ENCODE data around the gene UTP15.
A peak's percentile ranks its signal among the peaks of the same experiment; 100 is the strongest.

The UTP15 gene

GRCh38 chr5:73565139-73565968 lies at the start of gene UTP15, which contains the start of gene ANKRA2:
Gene UTP15, plus strand, starts transcription at chr5:73565743. Its CDS starts 1,602 bp downstream, at chr5:73567345.
Gene ANKRA2, minus strand, starts transcription at chr5:73565639. Its CDS starts 2,758 bp downstream, at chr5:73562881.
- FAIRE-seq (no peak), DNase-seq (ENCODE audit: insufficient read length, low spot score) (peak; percentile 35)
- TF ChIP-seq CTCF (IDR thresholded peaks at IDR 0.05; ENCODE audit: insufficient read depth, missing control alignments): no peak

GRCh38 chr5:73519531-73520283 lies 45.8 kb upstream of the UTP15 start:
- TF ChIP-seq CTCF (IDR thresholded peaks at IDR 0.05; ENCODE audit: insufficient read depth, missing control alignments): peak; percentile 75
- FAIRE-seq: peak; percentile 25
- peak; percentile 66 for DNase-seq (ENCODE audit: insufficient read length, low spot score)

DNA sequence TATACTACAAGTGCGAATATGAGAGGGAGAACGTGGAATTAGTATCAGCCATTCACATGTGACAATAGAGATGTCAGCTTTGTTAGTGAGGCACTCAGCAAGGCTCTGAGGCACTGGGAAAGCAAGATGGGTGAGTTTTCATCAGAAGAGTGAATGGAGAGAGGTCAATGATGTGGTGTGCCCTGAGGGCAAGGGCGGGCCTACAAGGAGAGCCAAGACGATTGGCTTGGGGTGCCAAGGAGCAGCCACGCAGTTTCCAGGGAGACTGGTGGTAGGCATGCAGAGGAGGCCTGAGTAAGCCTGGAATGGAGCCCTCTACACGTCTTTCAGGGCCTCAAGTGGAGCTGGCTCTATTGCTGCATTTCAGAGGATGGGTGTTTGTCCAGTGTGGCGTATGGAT lies 42.6 kb upstream of the UTP15 start:
- FAIRE-seq (no peak), DNase-seq (ENCODE audit: insufficient read length, low spot score) (no peak)
- no peak for TF ChIP-seq CTCF (IDR thresholded peaks at IDR 0.05; ENCODE audit: insufficient read depth, missing control alignments)

- no peak for TF ChIP-seq CTCF (IDR thresholded peaks at IDR 0.05; ENCODE audit: insufficient read depth, missing control alignments)
- FAIRE-seq (no peak), DNase-seq (ENCODE audit: insufficient read length, low spot score) (no peak)
Measured at GRCh38 chr5:73523861-73524260, 41.7 kb upstream of the UTP15 start.

DNA sequence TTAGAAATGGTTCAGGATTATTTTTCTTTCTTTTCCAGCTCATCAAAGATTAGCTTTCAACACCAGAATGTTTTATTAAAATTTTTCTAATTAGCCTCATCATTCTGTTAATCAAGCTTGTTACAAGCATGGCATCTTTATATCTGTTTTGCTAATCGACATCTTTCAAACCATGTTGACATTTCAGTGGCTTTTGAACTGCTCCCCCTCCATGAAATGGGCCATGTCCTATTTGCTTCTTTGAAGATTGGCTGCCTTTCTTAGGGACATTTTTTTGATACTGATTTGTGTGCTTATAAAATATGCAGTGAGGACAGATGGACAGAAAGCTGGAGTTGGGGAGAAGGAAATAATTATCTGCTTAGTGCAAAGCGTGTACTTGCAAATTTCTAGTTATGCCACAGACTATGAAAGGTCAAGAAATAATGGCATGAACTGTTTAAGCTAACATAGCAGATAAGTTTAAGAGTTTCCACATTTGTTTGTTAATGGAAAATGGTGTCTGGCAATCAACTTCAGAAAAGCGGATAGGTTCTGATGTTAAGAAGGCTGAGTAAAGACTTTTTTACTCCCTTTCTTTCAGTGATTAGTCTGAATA lies 39.8 kb upstream of the UTP15 start:
- FAIRE-seq (no peak), DNase-seq (ENCODE audit: insufficient read length, low spot score) (no peak)
- TF ChIP-seq CTCF (IDR thresholded peaks at IDR 0.05; ENCODE audit: insufficient read depth, missing control alignments): no peak

DNA sequence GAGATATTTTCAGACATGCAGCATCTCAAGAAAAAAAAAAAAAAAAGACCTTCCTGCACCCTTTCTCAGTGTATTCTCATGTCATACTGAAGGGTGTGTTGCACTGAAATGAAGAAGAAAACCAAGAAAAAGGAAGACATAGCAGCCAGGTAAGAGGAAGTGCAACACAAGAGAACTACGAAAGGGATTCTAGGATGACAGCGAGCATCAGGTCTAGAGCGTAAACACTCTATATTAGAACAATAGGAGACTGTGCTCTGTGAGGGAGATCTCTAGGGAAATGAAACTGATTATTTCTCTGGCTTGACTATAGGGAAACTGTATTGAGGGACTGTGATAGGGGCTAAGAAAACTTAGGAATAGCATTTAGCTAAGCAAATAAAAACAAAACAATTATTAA lies 37.3 kb upstream of the UTP15 start:
- DNase-seq (ENCODE audit: insufficient read length, low spot score) (no peak), FAIRE-seq (no peak)
- TF ChIP-seq CTCF (IDR thresholded peaks at IDR 0.05; ENCODE audit: insufficient read depth, missing control alignments): no peak

Data from D721Med (cell line).